Measurements from ENCODE around the gene PPWD1. TPM values are rescaled to one million over a fixed set of nuclear protein-coding genes. Genes with fewer than 3 reads are reported as not detected.

The PPWD1 gene
- total and polyA plus RNA-seq, 2 donors (not counting 3 experiments of a cell fraction or from before 2014, with no cell fraction given), result 4.9 to 40.9 TPM

GRCh38 chr5:65555287-65555686, 7.8 kb upstream of the PPWD1 start:
- dilution Hi-C loops (cut with MboI; ENCODE audit: extremely low pct_ligation_motif_present, low sequenced_read_pairs), result no loop called here
- Histone ChIP-seq H3K4me2 (ENCODE audit: insufficient read depth, low read length) (no peak overlapping the region), H3K9me3 (replicated peaks; ENCODE audit: control insufficient read depth, insufficient read depth, low read length) (no peaks in the 10 kb centered on the region), H3K27me3 (ENCODE audit: control insufficient read depth in 2 of 2, insufficient read depth in 2 of 2, low read length in 2 of 2) (no peaks in the 10 kb centered on the region), H3K9me1 (replicated peaks; ENCODE audit: control insufficient read depth, extremely low read depth, insufficient read depth, low read length) (no peaks in the 10 kb centered on the region), H3K9ac (replicated peaks; ENCODE audit: extremely low read depth, insufficient read depth, low read length) (no peak overlapping the region), H3K36me3 (ENCODE audit: control insufficient read depth in 2 of 2, extremely low read depth in 1 of 2, insufficient read depth in 2 of 2, low read length in 2 of 2) (peaks cover 0 to 6% of the 10 kb centered on the region in 2 experiments), H2AFZ (ENCODE audit: low read depth, low read length) (no peak overlapping the region), H3K27ac (ENCODE audit: insufficient read depth, low read depth, low read length) (no peak overlapping the region), H4K20me1 (replicated peaks; ENCODE audit: control insufficient read depth, extremely low read depth, insufficient read depth, low read length) (no peaks in the 10 kb centered on the region), H3K79me2 (ENCODE audit: control insufficient read depth, insufficient read depth, low read length) (peaks cover 17% of the 10 kb centered on the region), H3K4me3 (replicated peaks in 1 of 3; ENCODE audit: insufficient read depth in 1 of 3, low read depth in 1 of 3, low read length in 3 of 3) (no peak overlapping the region), H3K4me1 (ENCODE audit: control insufficient read depth, extremely low read depth, insufficient read depth, low read length) (no peaks in the 10 kb centered on the region)
- FAIRE-seq (no peak), DNase-seq (ENCODE audit: low read depth, low spot score) (peak; percentile 2)
- intact Hi-C loops (cut with micrococcal nuclease), result no loop called here
- CTCF ChIA-PET, result interaction anchor here (0.9 to 2.2 kb wide), 3 partner anchors 10 to 744 kb away, joined by 3 to 8 read pairs (median 4); no protein-coding TSS in a partner anchor
- POLR2A ChIA-PET, result no interaction called here
- TF ChIP-seq FOS (IDR thresholded peaks at IDR 0.05; ENCODE audit: borderline replicate concordance, insufficient read depth, low read length) (no peak), POLR2AphosphoS5 (IDR thresholded peaks at IDR 0.05; ENCODE audit: insufficient read depth, low read depth, low read length) (no peak), CTCF (IDR thresholded peaks at IDR 0.05; ENCODE audit: extremely low read depth in 1 of 2, insufficient read depth in 1 of 2, low read depth in 1 of 2, low read length in 2 of 2) (no peak), GATA2 (IDR thresholded peaks at IDR 0.05; ENCODE audit: insufficient read depth, insufficient read length, low read depth, low read length) (no peak), MAX (IDR thresholded peaks at IDR 0.05; ENCODE audit: insufficient read depth, insufficient read length) (no peak), EZH2 (IDR thresholded peaks at IDR 0.05; ENCODE audit: borderline replicate concordance, low read depth, low read length, severe bottlenecking) (no peak), JUN (IDR thresholded peaks at IDR 0.05; ENCODE audit: borderline replicate concordance, insufficient read depth, insufficient read length, low read depth) (no peak), MYC (IDR thresholded peaks at IDR 0.05; ENCODE audit: low read depth, low read length) (no peak), POLR2A (IDR thresholded peaks at IDR 0.05; ENCODE audit: low read depth, low read length) (no peak)
- no TSS peak for BruUV-seq (replicated peaks)
